Fibroblast of skin of back (primary cell): ENCODE data around the gene RNU5B-1.
"Not testable (repeated sequence)": the region's sequence is repeated elsewhere in the genome, so short reads cannot be mapped to it uniquely, and the experiment has no call there.

Source experiments
- DNase-seq: peaks from one replicate; pipeline ENCODE4 v3.0.0-alpha.2; 2013

The RNU5B-1 gene

GRCh38 chr15:65344214-65344913 is 39.9 kb downstream of the RNU5B-1 start:
- no peak for DNase-seq

- DNase-seq, result no peak
Measured at GRCh38 chr15:65344914-65345275, 40.4 kb downstream of the RNU5B-1 start.

- no peak for DNase-seq
Measured at GRCh38 chr15:65346856-65347598, 42.5 kb downstream of the RNU5B-1 start.

GRCh38 chr15:65347756-65348155 is 43.3 kb downstream of the RNU5B-1 start:
- DNase-seq, result not testable (repeated sequence)

GRCh38 chr15:65349338-65349737 is 44.9 kb downstream of the RNU5B-1 start:
- DNase-seq, result no peak

- not testable (repeated sequence) for DNase-seq
Measured at GRCh38 chr15:65351972-65352371, 47.5 kb downstream of the RNU5B-1 start.
